HCT116 (cell line): ENCODE results near the gene ZMAT3. TPM values are rescaled to one million over a fixed set of nuclear protein-coding genes. Genes with fewer than 3 reads are reported as not detected.

Source experiments
- ATAC-seq: fragments of 200-7000 bp; cut with Tn5 transposase; 2 replicates; pipeline ENCODE4 v1.9.1; 2020; ENCODE audit warnings: mild to moderate bottlenecking, moderate library complexity
- BruUV-seq: library from RNA; stranded (reverse); fragments of 400-500 nt; replicated peaks from 2 replicates; lab custom pipeline; 2021; lab: Mats Ljungman, UMichigan
- CTCF ChIA-PET: fragments of 300-600 bp; sonication (Branson Sonifier 250); formaldehyde crosslinking; loops from one replicate; lab custom pipeline; 2021; ENCODE audit warnings: antibody characterized with exemption; lab: Charles Lee
- POLR2A ChIA-PET: fragments of 300-600, 350-600 bp; sonication (Branson Sonifier 250); formaldehyde crosslinking; loops from one replicate; lab custom pipeline; 2021; ENCODE audit warnings: antibody characterized with exemption; lab: Charles Lee
- RAD21 ChIA-PET, 2 experiments: fragments of 300-600 bp; sonication (Branson Sonifier 250); formaldehyde crosslinking; loops; one replicate each; lab custom pipeline; 2023; ENCODE audit warnings: low total read pairs in 2 of 2; ENCODE audit not compliant: uncharacterized antibody in 2 of 2, unreplicated experiment in 2 of 2, low non-redundant PET in 1 of 2; lab: Charles Lee
- DNase-seq: peaks from one replicate; pipeline ENCODE4 v3.0.0-alpha.2; 2010; ENCODE audit warnings: low read depth, low spot score
- H2AFZ ChIP-seq: fragments of 200-600 bp; shearing (Covaris generic), sonication (generic); 2 replicates; pipeline ENCODE4 v1.6.1; 2017; ENCODE audit warnings: low read depth, mixed run types, mixed read lengths, antibody characterized with exemption, low read length; ENCODE audit not compliant: poor library complexity, severe bottlenecking
- H3K27ac ChIP-seq: 2 replicates; pipeline ENCODE4 v1.5.1; 2012; ENCODE audit warnings: low read depth, low read length
- H3K27me3 ChIP-seq: fragments of 200-600 bp; sonication (generic); 2 replicates; pipeline ENCODE4 v1.6.1; 2016; ENCODE audit warnings: mixed run types, low read length, mixed read lengths; ENCODE audit not compliant: insufficient read depth
- H3K36me3 ChIP-seq, 2 experiments: fragments of 200-500 bp in 1 of 2; fragments of 200-600 bp in 1 of 2; sonication (Bioruptor generic) in 1 of 2; sonication (generic) in 1 of 2; 2 replicates each; pipeline versions ENCODE4 v1.5.1 to v1.6.1; 2014 to 2016; ENCODE audit warnings: low read length in 2 of 2, inconsistent platforms in 1 of 2, mixed read lengths in 1 of 2, mixed run types in 1 of 2; ENCODE audit not compliant: insufficient read depth in 2 of 2, control insufficient read depth in 1 of 2
- H3K4me1 ChIP-seq, 2 experiments: fragments of 200-600 bp in 1 of 2; sonication (generic) in 1 of 2; 2 replicates each; pipeline versions ENCODE4 v1.5.1 to v1.6.1; 2012 to 2017; ENCODE audit warnings: low read length in 2 of 2, inconsistent platforms in 1 of 2, mild to moderate bottlenecking in 1 of 2, mixed read lengths in 1 of 2, mixed run types in 1 of 2, moderate library complexity in 1 of 2; ENCODE audit not compliant: insufficient read depth in 2 of 2, control insufficient read depth in 1 of 2
- H3K4me2 ChIP-seq: fragments of 200-600 bp; sonication (generic); 2 replicates; pipeline ENCODE4 v1.6.1; 2017; ENCODE audit warnings: mixed run types, low read length, mixed read lengths
- H3K4me3 ChIP-seq, 2 experiments: fragments of 200-600 bp in 1 of 2; sonication (generic) in 1 of 2; replicated peaks in 1 of 2; 2 replicates each; pipeline ENCODE4 v1.5.1; 2011 to 2016; ENCODE audit warnings: low read length in 2 of 2, control low read depth in 1 of 2, low read depth in 1 of 2, mild to moderate bottlenecking in 1 of 2, mixed read lengths in 1 of 2, mixed run types in 1 of 2
- H3K79me2 ChIP-seq: fragments of 200-600 bp; sonication (generic); 2 replicates; pipeline ENCODE4 v1.6.1; 2017; ENCODE audit warnings: mild to moderate bottlenecking, mixed run types, low read length, moderate library complexity, mixed read lengths; ENCODE audit not compliant: insufficient read depth
- H3K9ac ChIP-seq: fragments of 200-600 bp; sonication (generic); 2 replicates; pipeline ENCODE4 v1.6.1; 2016; ENCODE audit warnings: low read length, mixed read lengths
- H3K9me2 ChIP-seq: fragments of 200-600 bp; sonication (generic), shearing (Covaris generic); 2 replicates; pipeline ENCODE4 v1.6.1; 2017; ENCODE audit warnings: mixed run types, mild to moderate bottlenecking, moderate library complexity; ENCODE audit not compliant: insufficient read depth
- H3K9me3 ChIP-seq, 2 experiments: fragments of 200-500 bp in 1 of 2; fragments of 200-600 bp in 1 of 2; sonication (Bioruptor generic) in 1 of 2; sonication (generic) in 1 of 2; 2 replicates each; pipeline ENCODE4 v1.6.1; 2014 to 2017; ENCODE audit warnings: low read length in 2 of 2, mixed read lengths in 2 of 2, inconsistent platforms in 1 of 2, low read depth in 1 of 2, mild to moderate bottlenecking in 1 of 2, mixed run types in 1 of 2, moderate library complexity in 1 of 2; ENCODE audit not compliant: control insufficient read depth in 1 of 2, insufficient read depth in 1 of 2
- H4K20me1 ChIP-seq: fragments of 200-600 bp; sonication (generic), shearing (Covaris generic); 2 replicates; pipeline ENCODE4 v1.6.1; 2017; ENCODE audit warnings: mixed run types, mild to moderate bottlenecking, moderate library complexity; ENCODE audit not compliant: insufficient read depth
- ATF3 ChIP-seq: IDR thresholded peaks from 2 replicates; pipeline ENCODE4 v1.6.1; 2012
- CBX3 ChIP-seq: IDR thresholded peaks from 2 replicates; pipeline ENCODE4 v1.6.1; 2012; ENCODE audit warnings: low read depth
- CEBPB ChIP-seq: IDR thresholded peaks from 2 replicates; pipeline ENCODE4 v1.6.1; 2012; ENCODE audit warnings: low read depth
- CTCF ChIP-seq, 3 experiments: fragments of 200-600 bp in 1 of 3; sonication (generic) in 1 of 3; IDR thresholded peaks in 2 of 3; conservative IDR thresholded peaks in 1 of 3; 2 replicates each; pipeline ENCODE4 v1.5.1; 2012 to 2017; ENCODE audit warnings: low read depth in 2 of 3, low read length in 2 of 3, antibody characterized with exemption in 1 of 3, borderline replicate concordance in 1 of 3, control low read depth in 1 of 3, mild to moderate bottlenecking in 1 of 3, mixed read lengths in 1 of 3, mixed run types in 1 of 3, moderate library complexity in 1 of 3; ENCODE audit not compliant: insufficient read depth in 1 of 3
- EGR1 ChIP-seq: IDR thresholded peaks from 2 replicates; pipeline ENCODE4 v1.6.1; 2012; ENCODE audit warnings: low read depth
- ELF1 ChIP-seq: IDR thresholded peaks from 2 replicates; pipeline ENCODE4 v1.6.1; 2012; ENCODE audit warnings: low read depth, borderline replicate concordance
- EZH2 ChIP-seq: fragments of 200-600 bp; sonication (generic); IDR thresholded peaks from 2 replicates; pipeline ENCODE4 v1.6.1; 2017; ENCODE audit warnings: antibody characterized with exemption, mixed run types
- EZH2phosphoT487 ChIP-seq: fragments of 200-600 bp; IDR thresholded peaks from 2 replicates; pipeline ENCODE4 v1.6.1; 2018; ENCODE audit warnings: antibody characterized with exemption, borderline replicate concordance
- FOSL1 ChIP-seq: IDR thresholded peaks from 2 replicates; pipeline ENCODE4 v1.6.1; 2012; ENCODE audit warnings: low read depth
- JUND ChIP-seq: IDR thresholded peaks from 2 replicates; pipeline ENCODE4 v1.6.1; 2012
- MAX ChIP-seq: IDR thresholded peaks from 2 replicates; pipeline ENCODE4 v1.6.1; 2012
- POLR2A ChIP-seq: IDR thresholded peaks from 2 replicates; pipeline ENCODE4 v1.7.0; 2011; ENCODE audit warnings: borderline replicate concordance; ENCODE audit not compliant: insufficient read depth, insufficient read length; ENCODE audit errors: extremely low read depth
- RAD21 ChIP-seq: IDR thresholded peaks from 2 replicates; pipeline ENCODE4 v1.6.1; 2012; ENCODE audit warnings: low read depth, mild to moderate bottlenecking
- SIN3A ChIP-seq: IDR thresholded peaks from 2 replicates; pipeline ENCODE4 v1.6.1; 2012; ENCODE audit warnings: low read depth
- SP1 ChIP-seq: IDR thresholded peaks from 2 replicates; pipeline ENCODE4 v1.6.1; 2012; ENCODE audit warnings: low read depth
- SRF ChIP-seq: IDR thresholded peaks from 2 replicates; pipeline ENCODE4 v1.6.1; 2012; ENCODE audit warnings: low read depth
- TCF7L2 ChIP-seq: IDR thresholded peaks from 2 replicates; pipeline ENCODE4 v1.7.0; 2011; ENCODE audit warnings: borderline replicate concordance, inconsistent platforms; ENCODE audit not compliant: insufficient read depth, insufficient read length; ENCODE audit errors: extremely low read depth
- ZFX ChIP-seq: fragments of 450-650 bp; IDR thresholded peaks from 2 replicates; pipeline ENCODE4 v1.6.1; 2017
- ZNF274 ChIP-seq: fragments of 200-500 bp; sonication (Bioruptor generic); IDR thresholded peaks from 2 replicates; pipeline ENCODE4 v1.6.1; 2014; ENCODE audit warnings: mild to moderate bottlenecking, low read depth, low read length, inconsistent platforms
- intact Hi-C: fragments of 100-400 bp; cut with micrococcal nuclease; formaldehyde crosslinking; loops from 2 replicates; pipeline ENCODE4 v1.10.0; 2022
- total RNA-seq: library from RNA; stranded (reverse); gene quantifications from one replicate; pipeline ENCODE4 v1.2.1, GENCODE V29; 2021; ENCODE audit not compliant: unreplicated experiment

Gene ZMAT3
- total RNA-seq, 1 experiment from 2014 or later, result 12.1 TPM

- no peak for ATAC-seq
- no peak for TF ChIP-seq JUND
- TF ChIP-seq FOSL1, result no peak
- BruUV-seq, result no TSS peak
- ChIA-PET POLR2A (no interaction called here), RAD21 (no interaction called here), CTCF (interaction anchor here (0.8 to 1.1 kb wide), 3 partner anchors 66 to 246 kb away, joined by 3 to 4 read pairs (median 3); no protein-coding TSS in a partner anchor)
- H3K27ac ChIP-seq, result no peak overlapping the region
- no peak overlapping the region for H3K4me2 ChIP-seq
- no peak for DNase-seq
- H3K9me3 ChIP-seq, result no peaks in the 10 kb centered on the region
- H3K4me1 ChIP-seq, result peaks cover 2 to 7% of the 10 kb centered on the region in 2 experiments; a peak in 2 of 4 replicates
- no peaks in the 10 kb centered on the region for H3K9me2 ChIP-seq
- H3K4me3 ChIP-seq, result no peak overlapping the region
- H3K36me3 ChIP-seq, result no peaks in the 10 kb centered on the region
- H3K27me3 ChIP-seq, result no peaks in the 10 kb centered on the region
- no peak overlapping the region for H2AFZ ChIP-seq
- H3K79me2 ChIP-seq, result no peaks in the 10 kb centered on the region
- intact Hi-C loops, result no loop called here
- no peak overlapping the region for H3K9ac ChIP-seq
- H4K20me1 ChIP-seq, result no peaks in the 10 kb centered on the region
These were observed 4.8 kb upstream of the ZMAT3 start for GRCh38 chr3:179076243-179077027.

GRCh38 chr3:179074656-179075055, 3.0 kb upstream of the ZMAT3 start:
- peaks cover 11 to 19% of the 10 kb centered on the region in 2 experiments for H3K4me1 ChIP-seq
- no peaks in the 10 kb centered on the region for H3K9me3 ChIP-seq
- H3K36me3 ChIP-seq, result no peaks in the 10 kb centered on the region
- peaks cover 9% of the 10 kb centered on the region for H3K79me2 ChIP-seq
- BruUV-seq, result no TSS peak
- no peaks in the 10 kb centered on the region for H3K27me3 ChIP-seq
- ChIA-PET POLR2A (no interaction called here), RAD21 (no interaction called here), CTCF (no interaction called here)
- no peaks in the 10 kb centered on the region for H3K9me2 ChIP-seq
- DNase-seq (no peak), ATAC-seq (no peak)
- H3K27ac ChIP-seq, result no peak overlapping the region
- no peak overlapping the region for H2AFZ ChIP-seq
- no peaks in the 10 kb centered on the region for H4K20me1 ChIP-seq
- no peak overlapping the region for H3K4me2 ChIP-seq
- no peak overlapping the region for H3K9ac ChIP-seq
- no peak overlapping the region for H3K4me3 ChIP-seq
- intact Hi-C loops, result loop anchor here (2.0 to 5.0 kb wide), 2 partner anchors 57 to 492 kb away; no protein-coding TSS in a partner anchor
- TF ChIP-seq EZH2 (no peak), TCF7L2 (no peak), RAD21 (no peak), EZH2phosphoT487 (no peak), MAX (no peak), ZNF274 (no peak), CTCF (IDR thresholded peaks at IDR 0.05 in 2 of 3, conservative IDR thresholded peaks at IDR 0.05 in 1 of 3; ENCODE audit: borderline replicate concordance in 1 of 3, insufficient read depth in 1 of 3, low read depth in 2 of 3, low read length in 2 of 3) (no peak), ELF1 (no peak), CBX3 (no peak), ATF3 (no peak), SP1 (no peak), SIN3A (no peak), EGR1 (no peak), POLR2A (no peak), FOSL1 (no peak), ZFX (no peak), SRF (no peak), CEBPB (no peak)
